GM18517 (cell line): Measurements from ENCODE around the gene CNOT8.
"Not testable (repeated sequence)": the region's sequence is repeated elsewhere in the genome, so short reads cannot be mapped to it uniquely, and the experiment has no call there.

Experiments
- ATAC-seq: cut with Tn5 transposase; IDR thresholded peaks from one replicate; pipeline ENCODE4 v1.9.1; 2021; ENCODE audit warnings: mild to moderate bottlenecking, moderate library complexity; ENCODE audit not compliant: unreplicated experiment

The CNOT8 gene

GRCh38 chr5:154905601-154906000, 47.2 kb downstream of the CNOT8 start:
- not testable (repeated sequence) for ATAC-seq

- no peak for ATAC-seq
These were observed 58.4 kb downstream of the CNOT8 start for GRCh38 chr5:154916874-154917273.

- no peak for ATAC-seq
These were observed 59.3 kb downstream of the CNOT8 start for GRCh38 chr5:154917757-154918156.

GRCh38 chr5:154923441-154924430, 65.3 kb downstream of the CNOT8 start:
- ATAC-seq, result no peak
